Keratinocyte (primary cell): ENCODE results near the gene AK1. TPM values are rescaled to one million over a fixed set of nuclear protein-coding genes. Genes with fewer than 3 reads are reported as not detected.

Experiments used
- DNase-seq: peaks from one replicate; pipeline ENCODE4 v3.0.0-alpha.2; 2011; ENCODE audit warnings: low read depth, missing footprints, low spot score
- FAIRE-seq: peaks from 2 replicates; lab custom pipeline; 2011; peaks lifted over from hg19 to GRCh38; lab: Jason Lieb, UNC
- H2AFZ ChIP-seq: 2 replicates; pipeline ENCODE4 v1.6.0; 2012; ENCODE audit warnings: low read length, control low read depth, inconsistent platforms; ENCODE audit not compliant: control insufficient read depth
- H3K27ac ChIP-seq: 2 replicates; pipeline ENCODE4 v1.5.1; 2011; ENCODE audit warnings: low read length; ENCODE audit not compliant: control insufficient read depth, insufficient read depth
- H3K27me3 ChIP-seq: 3 replicates; pipeline ENCODE4 v1.6.0; 2011; ENCODE audit warnings: low read length; ENCODE audit not compliant: control insufficient read depth, insufficient read depth; ENCODE audit errors: extremely low read depth
- H3K36me3 ChIP-seq, 2 experiments: 2 replicates in 1 of 2; 3 replicates in 1 of 2; pipeline ENCODE4 v1.5.1; 2011; ENCODE audit warnings: low read length in 2 of 2, mild to moderate bottlenecking in 1 of 2; ENCODE audit not compliant: control insufficient read depth in 2 of 2, insufficient read depth in 2 of 2; ENCODE audit errors: extremely low read depth in 1 of 2
- H3K4me1 ChIP-seq: 3 replicates; pipeline ENCODE4 v1.5.1; 2011; ENCODE audit warnings: low read length; ENCODE audit not compliant: control insufficient read depth, insufficient read depth; ENCODE audit errors: extremely low read depth
- H3K4me2 ChIP-seq: 3 replicates; pipeline ENCODE4 v1.6.0; 2011; ENCODE audit warnings: low read depth, low read length; ENCODE audit not compliant: control insufficient read depth, insufficient read depth; ENCODE audit errors: extremely low read depth
- H3K4me3 ChIP-seq, 3 experiments: fragments of 200-600 bp in 1 of 3; sonication (generic) in 1 of 3; 2 replicates in 2 of 3; 3 replicates in 1 of 3; pipeline ENCODE4 v1.5.1; 2011 to 2016; ENCODE audit warnings: low read length in 3 of 3, mild to moderate bottlenecking in 3 of 3, control low read depth in 2 of 3, inconsistent platforms in 1 of 3, low read depth in 1 of 3, mixed read lengths in 1 of 3, mixed run types in 1 of 3, moderate library complexity in 1 of 3; ENCODE audit not compliant: control insufficient read depth in 2 of 3, insufficient read depth in 2 of 3; ENCODE audit errors: extremely low read depth in 1 of 3
- H3K79me2 ChIP-seq: 2 replicates; pipeline ENCODE4 v1.6.0; 2012; ENCODE audit warnings: low read length; ENCODE audit not compliant: control insufficient read depth, insufficient read depth
- H3K9ac ChIP-seq: 3 replicates; pipeline ENCODE4 v1.6.0; 2011; ENCODE audit warnings: low read length; ENCODE audit not compliant: control insufficient read depth, insufficient read depth; ENCODE audit errors: extremely low read depth
- H3K9me1 ChIP-seq: 3 replicates; pipeline ENCODE4 v1.6.0; 2011; ENCODE audit warnings: low read length; ENCODE audit not compliant: control insufficient read depth, insufficient read depth; ENCODE audit errors: extremely low read depth
- H3K9me3 ChIP-seq: 2 replicates; pipeline ENCODE4 v1.5.1; 2012; ENCODE audit warnings: low read depth, low read length; ENCODE audit not compliant: control insufficient read depth
- H4K20me1 ChIP-seq: 3 replicates; pipeline ENCODE4 v1.6.0; 2011; ENCODE audit warnings: low read length; ENCODE audit not compliant: control insufficient read depth, insufficient read depth; ENCODE audit errors: extremely low read depth
- EZH2 ChIP-seq: IDR thresholded peaks from one replicate; pipeline ENCODE4 v1.6.1; 2012; ENCODE audit warnings: inconsistent platforms, mild to moderate bottlenecking, low read length, moderate library complexity
- dilution Hi-C: fragments of 300-500 bp; cut with MboI; formaldehyde crosslinking; loops from one replicate; pipeline ENCODE4 v1.7.0; 2020; ENCODE audit warnings: low sequenced_read_pairs; ENCODE audit not compliant: extremely low pct_ligation_motif_present
- polyA plus RNA-seq, 5 experiments: library from polyadenylated mRNA; depleted of rRNA in 3 of 5; stranded (reverse) in 3 of 5; stranded (forward) in 1 of 5; unstranded in 1 of 5; fragments of >200 nt; gene quantifications; 1 replicate in 1 of 5; 2 replicates in 3 of 5; 3 replicates in 1 of 5; pipeline versions ENCODE4 v1.2.1 to v1.2.3, GENCODE V29; 2011 to 2012; ENCODE audit warnings: missing spikeins in 2 of 5, low read depth in 1 of 5, low replicate concordance in 1 of 5
- TF ChIP-seq, protein P1 (sequence below), 3 experiments: IDR thresholded peaks in 1 of 3; conservative IDR thresholded peaks in 1 of 3; optimal IDR thresholded peaks in 1 of 3; 2 replicates in 2 of 3; 3 replicates in 1 of 3; pipeline versions ENCODE3 to v1.5.1; 2011; ENCODE audit warnings: low read length in 3 of 3, mild to moderate bottlenecking in 3 of 3, moderate library complexity in 2 of 3, control low read depth in 1 of 3, inconsistent platforms in 1 of 3; ENCODE audit not compliant: insufficient read depth in 2 of 3; ENCODE audit errors: extremely low read depth in 1 of 3

AK1 gene
- polyA plus RNA-seq, 1 donor (not counting 4 experiments of a cell fraction or from before 2014, with no cell fraction given): 40.2 TPM

DNA sequence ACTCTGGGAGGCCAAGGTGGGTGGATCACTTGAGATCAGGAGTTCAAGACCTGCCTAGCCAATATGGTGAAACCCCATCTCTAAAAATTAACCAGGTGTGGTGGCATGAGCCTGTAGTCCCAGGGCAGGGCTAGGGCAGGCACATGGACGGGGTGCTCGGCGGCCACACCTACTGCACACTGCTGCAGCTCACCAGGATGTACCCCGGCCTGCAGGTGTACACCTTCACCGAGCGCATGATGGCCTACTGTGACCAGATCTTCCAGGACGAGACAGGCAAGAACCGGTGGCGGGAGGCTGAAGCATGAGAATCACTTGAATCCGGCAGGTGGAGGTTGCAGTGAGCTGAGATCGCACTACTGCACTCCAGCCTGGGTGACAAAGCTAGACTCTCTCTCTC, 36.2 kb upstream of the AK1 start:
- Histone ChIP-seq H3K27me3 (no peaks in the 10 kb centered on the region), H3K9me1 (no peaks in the 10 kb centered on the region), H2AFZ (no peak overlapping the region), H3K27ac (no peak overlapping the region), H3K4me1 (peaks cover 13% of the 10 kb centered on the region), H3K79me2 (no peaks in the 10 kb centered on the region), H4K20me1 (no peaks in the 10 kb centered on the region), H3K36me3 (peaks cover 0 to 4% of the 10 kb centered on the region in 2 experiments), H3K9me3 (no peaks in the 10 kb centered on the region), H3K4me3 (no peak overlapping the region), H3K4me2 (no peak overlapping the region), H3K9ac (no peak overlapping the region)
- TF ChIP-seq, protein P1, sequence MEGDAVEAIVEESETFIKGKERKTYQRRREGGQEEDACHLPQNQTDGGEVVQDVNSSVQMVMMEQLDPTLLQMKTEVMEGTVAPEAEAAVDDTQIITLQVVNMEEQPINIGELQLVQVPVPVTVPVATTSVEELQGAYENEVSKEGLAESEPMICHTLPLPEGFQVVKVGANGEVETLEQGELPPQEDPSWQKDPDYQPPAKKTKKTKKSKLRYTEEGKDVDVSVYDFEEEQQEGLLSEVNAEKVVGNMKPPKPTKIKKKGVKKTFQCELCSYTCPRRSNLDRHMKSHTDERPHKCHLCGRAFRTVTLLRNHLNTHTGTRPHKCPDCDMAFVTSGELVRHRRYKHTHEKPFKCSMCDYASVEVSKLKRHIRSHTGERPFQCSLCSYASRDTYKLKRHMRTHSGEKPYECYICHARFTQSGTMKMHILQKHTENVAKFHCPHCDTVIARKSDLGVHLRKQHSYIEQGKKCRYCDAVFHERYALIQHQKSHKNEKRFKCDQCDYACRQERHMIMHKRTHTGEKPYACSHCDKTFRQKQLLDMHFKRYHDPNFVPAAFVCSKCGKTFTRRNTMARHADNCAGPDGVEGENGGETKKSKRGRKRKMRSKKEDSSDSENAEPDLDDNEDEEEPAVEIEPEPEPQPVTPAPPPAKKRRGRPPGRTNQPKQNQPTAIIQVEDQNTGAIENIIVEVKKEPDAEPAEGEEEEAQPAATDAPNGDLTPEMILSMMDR (optimal IDR thresholded peaks at IDR 0.05 in 1 of 3, IDR thresholded peaks at IDR 0.05 in 1 of 3, conservative IDR thresholded peaks at IDR 0.05 in 1 of 3; ENCODE audit: extremely low read depth in 1 of 3, insufficient read depth in 2 of 3, low read length in 3 of 3): no peak
- TF ChIP-seq EZH2: no peak
- DNase-seq: no peak
- no peak for FAIRE-seq
- dilution Hi-C loops: no loop called here

DNA sequence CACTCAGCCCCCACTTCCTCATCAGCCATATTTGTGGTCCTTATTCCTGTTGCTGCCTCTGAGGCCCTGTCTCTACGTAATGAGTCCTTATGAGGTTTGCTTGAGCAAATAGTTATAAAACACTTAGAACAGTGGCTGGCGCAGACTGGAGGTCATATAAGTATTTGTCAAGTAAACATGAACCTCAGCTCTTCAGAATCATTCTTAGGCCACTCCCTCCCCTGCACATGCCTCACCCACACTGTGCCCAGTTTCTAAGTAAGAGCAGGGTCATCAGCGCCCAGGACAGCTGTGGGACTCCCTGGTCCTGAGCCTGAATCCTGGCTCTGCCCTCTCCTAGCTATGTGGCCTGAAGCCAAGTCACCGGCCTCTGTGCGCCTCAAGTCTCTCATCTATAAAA, 35.4 kb upstream of the AK1 start:
- H3K36me3 ChIP-seq: peaks cover 0 to 4% of the 10 kb centered on the region in 2 experiments
- no peak for TF ChIP-seq EZH2
- TF ChIP-seq, protein P1 (optimal IDR thresholded peaks at IDR 0.05 in 1 of 3, IDR thresholded peaks at IDR 0.05 in 1 of 3, conservative IDR thresholded peaks at IDR 0.05 in 1 of 3; ENCODE audit: extremely low read depth in 1 of 3, insufficient read depth in 2 of 3, low read length in 3 of 3): no peak
- peaks cover 7% of the 10 kb centered on the region for H3K4me1 ChIP-seq
- dilution Hi-C loops: no loop called here
- H2AFZ ChIP-seq: no peak overlapping the region
- no peaks in the 10 kb centered on the region for H3K79me2 ChIP-seq
- H3K9me1 ChIP-seq: no peaks in the 10 kb centered on the region
- DNase-seq (no peak), FAIRE-seq (no peak)
- no peaks in the 10 kb centered on the region for H3K9me3 ChIP-seq
- no peak overlapping the region for H3K27ac ChIP-seq
- no peak overlapping the region for H3K4me3 ChIP-seq
- H3K9ac ChIP-seq: no peak overlapping the region
- H3K27me3 ChIP-seq: no peaks in the 10 kb centered on the region
- no peaks in the 10 kb centered on the region for H4K20me1 ChIP-seq
- no peak overlapping the region for H3K4me2 ChIP-seq
